ENCODE data around the gene KRT27. TPM values are rescaled to one million over a fixed set of nuclear protein-coding genes. Genes with fewer than 3 reads are reported as not detected.
A peak's percentile ranks its signal among the peaks of the same experiment; 100 is the strongest.
"Not testable (repeated sequence)": the region's sequence is repeated elsewhere in the genome, so short reads cannot be mapped to it uniquely, and the experiment has no call there.

The KRT27 gene
- total RNA-seq, 1 experiment from 2014 or later: not detected

DNA sequence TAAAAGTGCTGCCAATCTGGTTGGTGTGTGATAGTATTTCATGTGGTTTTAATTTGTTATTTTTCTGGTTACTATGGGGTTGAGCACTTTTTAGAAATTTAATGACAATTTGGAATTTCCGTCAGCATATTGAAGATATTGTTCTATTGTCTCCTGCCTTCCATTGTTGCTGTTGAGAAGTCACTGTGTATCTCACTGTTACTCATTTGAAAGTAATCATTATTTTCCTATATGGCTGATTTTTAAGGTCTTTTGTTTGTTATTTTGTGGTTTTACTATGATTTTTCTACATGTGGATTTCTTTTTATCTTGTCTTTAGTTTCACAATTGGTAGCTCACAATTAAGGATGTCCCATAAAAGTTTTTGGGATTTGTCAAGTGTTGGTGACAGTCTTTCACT is 18.6 kb downstream of the KRT27 start:
- DNase-seq (ENCODE audit: extremely low read depth, low read depth): no peak

DNA sequence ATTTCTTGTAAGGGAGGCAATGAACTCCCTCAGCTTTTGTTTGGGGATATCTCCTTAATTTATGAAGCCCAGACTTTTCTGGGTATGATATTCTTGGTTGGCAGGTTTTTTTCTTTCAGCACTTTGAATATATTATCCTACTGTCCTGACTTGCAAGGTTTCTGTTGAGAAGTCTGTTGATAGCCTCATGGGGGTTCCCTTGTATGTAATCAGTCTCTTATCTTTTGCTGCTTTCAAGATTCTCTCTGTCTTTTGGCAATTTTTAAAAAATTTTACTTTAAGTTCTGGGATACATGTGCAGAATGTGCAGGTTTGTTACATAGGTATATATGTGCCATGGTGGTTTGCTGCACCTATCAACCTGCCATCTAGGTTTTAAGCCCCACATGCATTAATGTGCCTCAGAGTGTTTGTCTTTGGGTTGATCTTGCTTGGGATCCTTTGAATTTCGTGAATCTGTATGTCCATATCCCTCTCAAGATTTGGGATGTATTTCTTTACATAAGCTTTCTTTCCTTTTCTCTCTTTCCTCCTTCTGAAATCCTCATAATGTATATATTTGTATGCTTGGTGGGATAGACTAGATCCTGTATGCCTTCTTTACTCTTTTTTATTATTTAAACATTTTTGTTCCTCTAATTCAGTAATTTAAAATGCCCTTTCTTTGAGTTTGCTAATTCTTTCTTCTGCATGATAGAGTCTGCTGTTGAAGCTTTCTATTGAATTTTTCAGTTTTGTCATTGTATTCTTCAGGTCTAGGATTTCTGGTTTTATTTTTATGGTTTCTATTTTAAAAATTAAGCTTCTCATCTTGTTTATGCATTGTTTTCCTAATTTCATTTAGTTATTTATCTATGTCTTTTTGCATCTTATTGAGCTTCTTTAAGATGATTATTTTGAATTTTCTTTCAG is 22.0 kb downstream of the KRT27 start:
- no peak for DNase-seq (ENCODE audit: extremely low read depth, low read depth)

DNA sequence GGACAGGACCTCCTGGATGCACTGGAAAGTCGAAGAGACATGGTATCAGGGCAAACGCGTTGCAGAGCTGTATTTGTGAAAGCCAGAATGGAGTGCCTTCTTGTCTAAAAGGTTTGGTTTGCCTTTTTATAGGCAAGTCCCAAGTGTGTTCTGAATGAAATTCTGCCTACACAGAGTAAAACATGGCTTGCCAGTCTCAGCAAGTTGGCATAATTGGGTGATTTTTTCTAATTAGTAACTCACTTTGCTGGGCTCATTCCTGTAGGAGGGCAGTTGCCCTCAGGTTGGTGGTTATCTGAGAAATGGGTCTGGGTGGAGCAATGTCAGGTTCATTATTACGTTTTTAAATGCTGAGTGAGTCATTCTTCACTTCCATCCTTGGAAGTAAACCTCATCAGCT is 27.1 kb downstream of the KRT27 start, which contains the start of gene KRT25:
KRT25 (minus strand) TSS at position 101 of the 400 bp plus-strand sequence; CDS start at position 41, 60 bp downstream.
- DNase-seq (ENCODE audit: extremely low read depth, low read depth): no peak

DNA sequence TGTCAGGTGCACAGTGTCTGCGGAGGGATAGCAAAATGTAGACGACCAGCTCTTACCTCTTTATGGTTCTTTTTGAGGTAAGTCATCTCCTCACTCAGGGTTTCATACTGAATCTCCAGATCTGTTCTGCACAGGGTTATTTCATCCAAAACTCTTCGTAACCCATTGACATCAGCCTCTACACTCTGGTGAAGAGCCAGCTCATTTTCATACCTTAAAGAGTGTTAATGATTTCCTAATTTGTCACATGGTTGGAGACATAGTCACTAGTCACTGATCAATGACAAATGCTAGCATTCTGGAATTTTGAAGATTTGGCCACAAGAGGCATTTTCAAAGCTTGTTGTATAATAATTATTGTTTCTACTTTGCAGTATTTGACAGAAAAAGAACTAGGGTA is 28.5 kb downstream of the KRT27 start:
- DNase-seq (ENCODE audit: extremely low read depth, low read depth): no peak

DNA sequence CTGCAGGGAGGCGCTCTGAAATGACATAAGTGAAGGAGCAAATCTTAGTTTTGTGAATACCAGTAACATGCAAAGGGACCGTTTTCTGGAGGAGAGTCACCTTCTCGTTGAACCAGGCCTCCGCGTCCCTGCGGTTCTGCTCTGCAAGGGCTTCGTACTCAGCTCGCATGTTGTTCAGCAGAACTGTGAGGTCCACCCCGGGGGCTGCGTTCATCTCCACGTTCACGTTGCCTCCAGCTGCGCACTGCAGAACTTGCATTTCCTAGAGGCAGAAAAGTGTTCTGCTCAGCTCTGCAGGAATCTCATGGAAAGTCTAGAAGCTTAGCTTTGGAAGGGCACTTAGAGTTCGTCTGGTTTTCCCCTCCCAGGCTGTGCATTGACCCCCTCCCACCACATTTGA is 31.3 kb downstream of the KRT27 start:
- no peak for DNase-seq (ENCODE audit: extremely low read depth, low read depth)

DNA sequence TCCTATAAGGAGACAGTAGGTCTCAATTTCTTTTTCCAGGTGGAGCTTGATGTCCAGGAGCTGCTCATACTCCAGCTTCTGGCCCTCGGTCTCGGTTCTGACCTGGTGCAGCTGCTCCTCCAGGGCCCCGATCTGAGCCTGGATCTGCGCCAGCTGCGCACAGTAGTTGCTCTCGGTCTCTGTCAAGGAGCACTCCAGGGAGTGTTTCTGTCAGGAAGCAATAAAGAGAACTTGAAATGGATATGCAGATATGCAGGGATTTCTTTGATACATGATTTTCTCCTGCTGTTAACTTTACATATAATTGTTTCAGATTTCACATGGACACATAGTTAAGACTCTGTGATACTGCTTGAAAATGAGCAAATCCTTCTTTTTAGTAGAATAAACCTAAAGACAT is 32.0 kb downstream of the KRT27 start:
- no peak for DNase-seq (ENCODE audit: extremely low read depth, low read depth)

DNA sequence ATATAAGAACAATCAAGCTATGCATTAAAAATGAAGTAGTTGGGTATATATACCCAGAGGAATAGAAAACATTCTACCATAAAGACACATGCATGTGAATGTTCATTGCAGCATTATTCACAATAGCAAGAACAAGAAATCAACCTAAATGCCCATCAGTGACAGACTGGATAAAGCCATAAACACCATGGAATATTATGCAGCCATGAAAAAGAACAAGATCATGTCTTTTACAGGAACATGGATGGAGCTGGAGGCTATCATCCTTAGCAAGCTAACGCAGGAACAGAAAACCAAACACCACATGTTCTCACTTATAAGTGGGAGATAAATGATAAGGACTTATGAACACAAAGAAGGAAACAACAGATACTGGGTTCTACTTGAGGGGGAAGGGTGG is 33.7 kb downstream of the KRT27 start:
- DNase-seq (ENCODE audit: extremely low read depth, low read depth): not testable (repeated sequence)

DNA sequence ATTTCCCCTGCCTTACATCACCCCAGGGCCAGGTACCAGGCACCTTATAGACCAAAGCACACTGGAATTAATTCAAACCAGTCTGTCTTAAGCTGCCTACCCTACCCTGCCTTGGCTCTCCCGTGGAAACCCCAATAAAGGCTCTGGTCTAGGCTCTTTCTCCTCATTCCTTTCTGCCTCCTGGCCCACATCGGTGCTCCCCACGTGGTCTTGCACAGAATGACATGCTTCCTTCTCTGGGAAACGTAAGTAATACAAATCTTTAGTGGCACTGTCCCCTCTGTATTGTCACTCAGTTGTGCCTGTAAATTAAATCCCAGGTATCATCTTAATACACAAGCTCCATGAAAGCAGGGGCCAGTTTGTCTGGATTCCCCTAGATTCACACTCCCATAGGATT is 43.8 kb downstream of the KRT27 start:
- no peak for DNase-seq (ENCODE audit: extremely low read depth, low read depth)

DNA sequence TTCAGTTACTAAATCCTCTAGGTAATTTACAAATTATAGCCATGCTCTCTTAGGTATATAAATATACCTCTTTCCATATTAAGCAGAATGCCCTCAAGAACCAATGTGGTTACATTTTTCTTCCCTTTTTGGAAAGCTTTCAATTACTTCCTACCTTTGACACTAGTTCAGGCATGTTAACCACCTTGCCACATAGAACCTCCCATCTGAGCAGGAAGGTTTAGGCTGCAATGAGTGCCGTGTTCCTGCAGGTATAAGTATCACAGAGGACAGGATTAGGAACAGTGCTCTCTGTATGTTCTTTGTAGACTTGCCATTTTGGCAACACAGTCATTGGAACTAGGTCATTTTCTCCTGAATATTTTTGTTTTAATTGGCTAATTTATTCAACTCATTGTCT is 47.3 kb downstream of the KRT27 start:
- no peak for DNase-seq (ENCODE audit: extremely low read depth, low read depth)

DNA sequence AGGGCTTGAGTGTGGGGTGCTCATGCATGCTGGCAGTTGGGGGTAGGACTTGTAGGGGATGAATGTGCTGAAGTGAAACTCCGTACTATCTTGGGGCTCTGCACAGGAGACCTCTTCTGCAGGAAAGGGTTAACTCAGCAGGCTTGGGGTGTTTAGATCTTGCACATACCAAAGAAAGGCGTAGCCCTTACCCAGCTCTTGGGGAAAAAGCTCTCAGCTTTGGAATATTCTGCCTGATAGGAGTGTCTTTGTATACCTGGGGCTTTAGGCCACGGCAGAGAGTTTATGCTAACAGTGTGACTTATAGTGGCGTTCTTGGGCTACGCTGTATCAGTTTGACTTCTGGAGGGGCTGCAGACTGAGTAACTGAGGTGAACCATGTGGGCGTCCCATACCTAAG is 48.3 kb downstream of the KRT27 start:
- no peak for DNase-seq (ENCODE audit: extremely low read depth, low read depth)

DNA sequence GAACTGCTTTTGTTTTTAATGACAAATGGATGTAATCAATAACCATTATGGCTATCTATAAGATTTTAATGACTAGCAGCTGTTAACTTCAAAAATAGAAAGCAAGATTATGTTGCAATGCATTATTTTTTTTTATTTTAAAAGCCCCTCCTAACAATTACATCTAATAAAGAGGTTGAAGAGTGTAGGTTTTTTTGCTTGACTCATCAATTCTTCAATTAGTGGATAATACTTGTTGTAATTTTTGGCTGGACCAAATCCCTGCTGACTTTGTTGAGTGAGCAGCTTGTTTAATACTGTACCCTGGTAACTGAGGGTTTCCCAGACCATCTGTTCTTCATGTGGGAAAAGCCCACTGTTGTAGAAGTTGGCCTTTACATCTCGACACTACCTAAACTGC is 51.4 kb downstream of the KRT27 start:
- no peak for DNase-seq (ENCODE audit: extremely low read depth, low read depth)

DNA sequence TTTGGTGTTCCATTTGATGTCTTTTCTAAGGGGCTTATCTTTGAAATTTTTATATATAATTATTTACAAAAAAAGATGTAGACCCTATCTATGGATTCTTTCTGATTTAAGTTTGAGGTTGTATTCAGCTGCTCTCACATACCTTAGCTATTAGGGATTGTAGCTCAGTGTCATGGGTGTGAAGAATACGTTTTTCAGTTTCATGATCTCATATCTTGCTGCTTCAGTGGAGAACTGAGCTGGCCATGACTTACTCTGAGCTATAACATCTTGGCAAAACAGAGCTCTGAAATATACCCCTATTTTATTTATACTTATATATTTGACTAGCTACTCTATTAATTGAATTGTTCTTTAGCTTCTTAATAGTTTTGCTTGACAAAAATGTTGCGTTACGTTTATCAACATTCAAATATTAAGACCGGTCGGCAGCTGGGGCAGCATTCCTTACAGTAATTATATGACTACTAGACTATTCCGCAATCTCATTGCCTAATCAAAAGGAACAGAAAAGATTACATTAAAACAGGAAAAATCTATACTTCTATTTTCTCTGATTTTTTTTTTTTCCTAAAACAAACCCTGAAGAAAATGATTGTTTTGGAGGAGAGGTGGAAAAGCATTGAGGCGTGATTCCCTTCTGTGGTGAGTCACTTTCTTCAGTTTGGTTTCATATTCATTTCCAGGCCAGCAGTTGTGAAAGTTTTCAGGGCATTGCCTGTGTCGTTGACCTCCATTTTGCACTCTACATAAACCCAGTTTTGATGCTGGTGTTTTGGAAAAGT is 54.7 kb downstream of the KRT27 start:
- DNase-seq (ENCODE audit: extremely low read depth, low read depth): peak; percentile 58

DNA sequence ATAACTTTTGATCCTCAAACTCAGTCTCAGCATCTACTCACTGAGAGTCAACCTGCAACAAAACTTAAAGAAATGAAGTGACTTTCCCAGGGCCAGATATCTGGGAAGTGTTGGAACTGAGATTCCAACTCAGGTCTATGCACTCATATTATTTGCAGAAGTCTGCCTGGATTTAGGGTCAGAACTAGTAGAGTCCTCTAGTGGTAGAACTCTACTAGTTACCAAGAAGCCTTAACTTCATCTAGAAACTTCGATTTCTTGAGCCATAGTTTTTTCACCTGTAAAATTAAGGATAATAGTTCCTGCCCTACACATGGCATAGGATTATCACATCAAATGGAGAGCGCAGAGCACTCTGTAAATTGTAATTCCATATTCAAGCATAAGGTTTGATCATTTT is 55.4 kb downstream of the KRT27 start:
- peak; percentile 5 for DNase-seq (ENCODE audit: extremely low read depth, low read depth)

Other genes with a start within 250 kb of the KRT27 start
- gene CCR7, start 217.1 kb downstream of the KRT27 start, total RNA-seq (2014; rRNA removed; shearing (Covaris generic)): not detected in 2 replicates
- 101 and 107 TPM in 2 replicates for gene SMARCE1, start 134.7 kb downstream of the KRT27 start, total RNA-seq (2014; rRNA removed; shearing (Covaris generic))
- not detected in 2 replicates for gene KRT222, start 117.4 kb downstream of the KRT27 start, total RNA-seq (2014; rRNA removed; shearing (Covaris generic))
- not detected in 2 replicates for gene KRT24, start 78.8 kb downstream of the KRT27 start, total RNA-seq (2014; rRNA removed; shearing (Covaris generic))
- gene KRT25, start 27.2 kb downstream of the KRT27 start, total RNA-seq (2014; rRNA removed; shearing (Covaris generic)): not detected in 2 replicates
- not detected in 2 replicates for gene KRT26, start 10.3 kb downstream of the KRT27 start, total RNA-seq (2014; rRNA removed; shearing (Covaris generic))
- gene KRT28, start 17.4 kb upstream of the KRT27 start, total RNA-seq (2014; rRNA removed; shearing (Covaris generic)): not detected in 2 replicates
- gene KRT10, start 40.1 kb upstream of the KRT27 start, total RNA-seq (2014; rRNA removed; shearing (Covaris generic)): 36.8 and 38.4 TPM in 2 replicates
- gene KRT12, start 84.7 kb upstream of the KRT27 start, total RNA-seq (2014; rRNA removed; shearing (Covaris generic)): not detected in 2 replicates
- gene KRT20, start 102.7 kb upstream of the KRT27 start, total RNA-seq (2014; rRNA removed; shearing (Covaris generic)): not detected in 2 replicates
- gene KRT23, start 155.1 kb upstream of the KRT27 start, total RNA-seq (2014; rRNA removed; shearing (Covaris generic)): 0.07 TPM in 1 of 2 replicates, not detected in the other
- gene KRT39, start 184.4 kb upstream of the KRT27 start, total RNA-seq (2014; rRNA removed; shearing (Covaris generic)): not detected in 2 replicates
- not detected in 2 replicates for gene KRT40, start 201.8 kb upstream of the KRT27 start, total RNA-seq (2014; rRNA removed; shearing (Covaris generic))
- gene KRTAP3-3, start 211.6 kb upstream of the KRT27 start, total RNA-seq (2014; rRNA removed; shearing (Covaris generic)): not detected in 2 replicates
- not detected in 2 replicates for gene KRTAP3-2, start 217.4 kb upstream of the KRT27 start, total RNA-seq (2014; rRNA removed; shearing (Covaris generic))
- not detected in 2 replicates for gene KRTAP3-1, start 226.6 kb upstream of the KRT27 start, total RNA-seq (2014; rRNA removed; shearing (Covaris generic))
- not detected in 2 replicates for gene KRTAP1-5, start 244.7 kb upstream of the KRT27 start, total RNA-seq (2014; rRNA removed; shearing (Covaris generic))
- not detected in 2 replicates for gene KRTAP1-4, start 247.6 kb upstream of the KRT27 start, total RNA-seq (2014; rRNA removed; shearing (Covaris generic))